ENCODE data around the gene TOM1. TPM values are rescaled to one million over a fixed set of nuclear protein-coding genes. Genes with fewer than 3 reads are reported as not detected.

Gene TOM1
- total RNA-seq, 6 donors from 2014 or later = 79.2 to 194 (median 94.6) TPM

- no peak for ATAC-seq (ENCODE audit: low FRiP score in 2 of 2)
- Histone ChIP-seq H3K4me1 (peaks cover 9 to 14% (median 12%) of the 10 kb centered on the region in 4 donors), H3K27me3 (no peaks in the 10 kb centered on the region), H3K9me3 (no peaks in the 10 kb centered on the region), H3K27ac (no peak overlapping the region), H3K4me3 (no peak overlapping the region), H3K36me3 (peaks cover 5 to 41% (median 26%) of the 10 kb centered on the region in 4 donors)
- TF ChIP-seq CTCF (IDR thresholded peaks at IDR 0.05) = no peak
- TF ChIP-seq POLR2A (IDR thresholded peaks at IDR 0.05) = no peak
- no peak for TF ChIP-seq POLR2AphosphoS5 (IDR thresholded peaks at IDR 0.05)
- TF ChIP-seq EP300 (IDR thresholded peaks at IDR 0.05) = no peak
- no peak for DNase-seq
Measured at GRCh38 chr22:35296051-35296450, 3.6 kb upstream of the TOM1 start.

- peaks cover 0 to 10% (median 3%) of the 10 kb centered on the region in 4 donors for H3K36me3 ChIP-seq
- peak overlapping the region; percentile 80 to 87 (median 82) for H3K4me3 ChIP-seq
- WGBS, 2 donors = 14 to 15% methylated on average over 7 to 13 of the region's 13 CpGs
- H3K27me3 ChIP-seq = no peaks in the 10 kb centered on the region
- no peak for DNase-seq
- H3K9me3 ChIP-seq = no peaks in the 10 kb centered on the region
- H3K27ac ChIP-seq = peak overlapping the region; percentile 98 to 100 (median 98)
- peak; percentile 1 to 5 for ATAC-seq (ENCODE audit: low FRiP score in 2 of 2)
- peaks cover 24 to 43% (median 33%) of the 10 kb centered on the region in 4 donors for H3K4me1 ChIP-seq
- peak in 2 of 6 experiments; percentile 5 to 26 for TF ChIP-seq CTCF (IDR thresholded peaks at IDR 0.05)
- TF ChIP-seq EP300 (IDR thresholded peaks at IDR 0.05) = no peak
Measured at GRCh38 chr22:35299217-35299672, 449 bp upstream of the TOM1 start.

GRCh38 chr22:35301372-35301874 is 1.7 kb downstream of the TOM1 start:
- 33 to 58% methylated on average over 17 of the region's 17 CpGs for WGBS, 2 donors
- peaks cover 0 to 5% (median 0%) of the 10 kb centered on the region in 4 donors for H3K36me3 ChIP-seq
- H3K27ac ChIP-seq = peak overlapping the region; percentile 98 to 100 (median 98)
- DNase-seq (peak in 1 of 2 donors; percentile 91), ATAC-seq (ENCODE audit: low FRiP score in 2 of 2) (peak; percentile 53 to 73)
- no peak for TF ChIP-seq CTCF (IDR thresholded peaks at IDR 0.05)
- TF ChIP-seq POLR2A (IDR thresholded peaks at IDR 0.05) = peak in 1 of 4 donors; percentile 75
- TF ChIP-seq EP300 (IDR thresholded peaks at IDR 0.05) = peak; percentile 40 to 95 (median 81)
- peak; percentile 87 to 98 for TF ChIP-seq POLR2AphosphoS5 (IDR thresholded peaks at IDR 0.05)
- no peaks in the 10 kb centered on the region for H3K27me3 ChIP-seq
- H3K4me1 ChIP-seq = peaks cover 33 to 53% (median 37%) of the 10 kb centered on the region in 4 donors
- H3K4me3 ChIP-seq = peak overlapping the region in 3 of 4 donors; percentile 80 to 83 (median 81)
- H3K9me3 ChIP-seq = no peaks in the 10 kb centered on the region

GRCh38 chr22:35303029-35303624 is 3.4 kb downstream of the TOM1 start:
- Histone ChIP-seq H3K9me3 (no peaks in the 10 kb centered on the region), H3K27me3 (no peaks in the 10 kb centered on the region), H3K4me1 (peaks cover 41 to 70% (median 51%) of the 10 kb centered on the region in 4 donors), H3K27ac (peak overlapping the region in 2 of 4 donors; percentile 99 to 100), H3K4me3 (no peak overlapping the region), H3K36me3 (peaks cover 0 to 5% (median 0%) of the 10 kb centered on the region in 4 donors)
- ATAC-seq (ENCODE audit: low FRiP score in 2 of 2) = no peak
- TF ChIP-seq POLR2A (IDR thresholded peaks at IDR 0.05) = no peak
- TF ChIP-seq EP300 (IDR thresholded peaks at IDR 0.05) = no peak
- TF ChIP-seq CTCF (IDR thresholded peaks at IDR 0.05) = no peak
- TF ChIP-seq POLR2AphosphoS5 (IDR thresholded peaks at IDR 0.05) = no peak
- 88 to 91% methylated on average over 5 of the region's 5 CpGs for WGBS, 2 donors
- no peak for DNase-seq

Measured in upper lobe of left lung (tissue), 6 donors.